Measurements from ENCODE around the gene RAD54L. TPM values are rescaled to one million over a fixed set of nuclear protein-coding genes. Genes with fewer than 3 reads are reported as not detected.
A peak's percentile ranks its signal among the peaks of the same experiment; 100 is the strongest.

The RAD54L gene
- total RNA-seq, 1 experiment from 2014 or later, result 49.0 TPM

- CTCF ChIA-PET, result no interaction called here
- peaks cover 16% of the 10 kb centered on the region for H3K4me1 ChIP-seq (ENCODE audit: insufficient read depth, low read length, poor library complexity, severe bottlenecking)
- H3K9me3 ChIP-seq (ENCODE audit: low read depth, low read length, poor library complexity, severe bottlenecking), result no peaks in the 10 kb centered on the region
- intact Hi-C loops (cut with micrococcal nuclease; ENCODE audit: unreplicated experiment), result no loop called here
- H3K4me3 ChIP-seq (ENCODE audit: low read depth, low read length, poor library complexity, severe bottlenecking), result no peak overlapping the region
- no peak for TF ChIP-seq EZH2 (IDR thresholded peaks at IDR 0.05; ENCODE audit: borderline replicate concordance, low read depth, low read length, poor library complexity, severe bottlenecking)
- TF ChIP-seq, protein P1, sequence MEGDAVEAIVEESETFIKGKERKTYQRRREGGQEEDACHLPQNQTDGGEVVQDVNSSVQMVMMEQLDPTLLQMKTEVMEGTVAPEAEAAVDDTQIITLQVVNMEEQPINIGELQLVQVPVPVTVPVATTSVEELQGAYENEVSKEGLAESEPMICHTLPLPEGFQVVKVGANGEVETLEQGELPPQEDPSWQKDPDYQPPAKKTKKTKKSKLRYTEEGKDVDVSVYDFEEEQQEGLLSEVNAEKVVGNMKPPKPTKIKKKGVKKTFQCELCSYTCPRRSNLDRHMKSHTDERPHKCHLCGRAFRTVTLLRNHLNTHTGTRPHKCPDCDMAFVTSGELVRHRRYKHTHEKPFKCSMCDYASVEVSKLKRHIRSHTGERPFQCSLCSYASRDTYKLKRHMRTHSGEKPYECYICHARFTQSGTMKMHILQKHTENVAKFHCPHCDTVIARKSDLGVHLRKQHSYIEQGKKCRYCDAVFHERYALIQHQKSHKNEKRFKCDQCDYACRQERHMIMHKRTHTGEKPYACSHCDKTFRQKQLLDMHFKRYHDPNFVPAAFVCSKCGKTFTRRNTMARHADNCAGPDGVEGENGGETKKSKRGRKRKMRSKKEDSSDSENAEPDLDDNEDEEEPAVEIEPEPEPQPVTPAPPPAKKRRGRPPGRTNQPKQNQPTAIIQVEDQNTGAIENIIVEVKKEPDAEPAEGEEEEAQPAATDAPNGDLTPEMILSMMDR (conservative IDR thresholded peaks at IDR 0.05; ENCODE audit: low read depth, low read length), result no peak
- peaks cover 20% of the 10 kb centered on the region for H3K36me3 ChIP-seq (ENCODE audit: insufficient read depth, low read length, poor library complexity, severe bottlenecking)
- BruUV-seq (replicated peaks), result no TSS peak
- H3K27me3 ChIP-seq (replicated peaks; ENCODE audit: insufficient read depth, low read depth, low read length, poor library complexity), result no peaks in the 10 kb centered on the region
- H3K27ac ChIP-seq (ENCODE audit: low read depth, low read length, poor library complexity, severe bottlenecking), result no peak overlapping the region
- POLR2A ChIA-PET (ENCODE audit: low non-redundant PET), result no interaction called here
- DNase-seq (ENCODE audit: low spot score), result no peak
These were observed 42.4 kb downstream of the RAD54L start for GRCh38 chr1:46289976-46290375.

- ChIA-PET CTCF (no interaction called here), POLR2A (ENCODE audit: low non-redundant PET) (no interaction called here)
- no peak for DNase-seq (ENCODE audit: low spot score)
- Histone ChIP-seq H3K36me3 (ENCODE audit: insufficient read depth, low read length, poor library complexity, severe bottlenecking) (peaks cover 45% of the 10 kb centered on the region), H3K4me3 (ENCODE audit: low read depth, low read length, poor library complexity, severe bottlenecking) (no peak overlapping the region), H3K9me3 (ENCODE audit: low read depth, low read length, poor library complexity, severe bottlenecking) (no peaks in the 10 kb centered on the region), H3K4me1 (ENCODE audit: insufficient read depth, low read length, poor library complexity, severe bottlenecking) (no peaks in the 10 kb centered on the region), H3K27ac (ENCODE audit: low read depth, low read length, poor library complexity, severe bottlenecking) (no peak overlapping the region), H3K27me3 (replicated peaks; ENCODE audit: insufficient read depth, low read depth, low read length, poor library complexity) (no peaks in the 10 kb centered on the region)
- intact Hi-C loops (cut with micrococcal nuclease; ENCODE audit: unreplicated experiment), result no loop called here
- TF ChIP-seq, protein P1 (conservative IDR thresholded peaks at IDR 0.05; ENCODE audit: low read depth, low read length), result no peak
- no peak for TF ChIP-seq EZH2 (IDR thresholded peaks at IDR 0.05; ENCODE audit: borderline replicate concordance, low read depth, low read length, poor library complexity, severe bottlenecking)
- no TSS peak for BruUV-seq (replicated peaks)
These were observed 47.7 kb downstream of the RAD54L start for GRCh38 chr1:46295306-46295705.

- Histone ChIP-seq H3K27me3 (replicated peaks; ENCODE audit: insufficient read depth, low read depth, low read length, poor library complexity) (no peaks in the 10 kb centered on the region), H3K4me1 (ENCODE audit: insufficient read depth, low read length, poor library complexity, severe bottlenecking) (peaks cover 5% of the 10 kb centered on the region), H3K4me3 (ENCODE audit: low read depth, low read length, poor library complexity, severe bottlenecking) (no peak overlapping the region), H3K9me3 (ENCODE audit: low read depth, low read length, poor library complexity, severe bottlenecking) (no peaks in the 10 kb centered on the region), H3K36me3 (ENCODE audit: insufficient read depth, low read length, poor library complexity, severe bottlenecking) (peaks cover 39% of the 10 kb centered on the region), H3K27ac (ENCODE audit: low read depth, low read length, poor library complexity, severe bottlenecking) (peak overlapping the region; percentile 24)
- intact Hi-C loops (cut with micrococcal nuclease; ENCODE audit: unreplicated experiment), result no loop called here
- DNase-seq (ENCODE audit: low spot score), result no peak
- BruUV-seq (replicated peaks), result no TSS peak
- ChIA-PET CTCF (no interaction called here), POLR2A (ENCODE audit: low non-redundant PET) (interaction anchor here (0.9 kb wide), 1 partner anchor 12 kb away, joined by 5 read pairs; no protein-coding TSS in a partner anchor)
- TF ChIP-seq EZH2 (IDR thresholded peaks at IDR 0.05; ENCODE audit: borderline replicate concordance, low read depth, low read length, poor library complexity, severe bottlenecking), result no peak
- TF ChIP-seq, protein P1 (conservative IDR thresholded peaks at IDR 0.05; ENCODE audit: low read depth, low read length), result no peak
These were observed 50.8 kb downstream of the RAD54L start for GRCh38 chr1:46298387-46298786.

Measured in A673 (cell line).